ENCODE results near the gene RCE1.
A peak's percentile ranks its signal among the peaks of the same experiment; 100 is the strongest.
"Not testable (repeated sequence)": the region's sequence is repeated elsewhere in the genome, so short reads cannot be mapped to it uniquely, and the experiment has no call there.

The RCE1 gene

GRCh38 chr11:66842896-66843775 lies at the start of gene RCE1:
Gene RCE1, plus strand, starts transcription at chr11:66843441. Its CDS starts 15 bp downstream, at chr11:66843456.
- DNase-seq = peak; percentile 96

DNA sequence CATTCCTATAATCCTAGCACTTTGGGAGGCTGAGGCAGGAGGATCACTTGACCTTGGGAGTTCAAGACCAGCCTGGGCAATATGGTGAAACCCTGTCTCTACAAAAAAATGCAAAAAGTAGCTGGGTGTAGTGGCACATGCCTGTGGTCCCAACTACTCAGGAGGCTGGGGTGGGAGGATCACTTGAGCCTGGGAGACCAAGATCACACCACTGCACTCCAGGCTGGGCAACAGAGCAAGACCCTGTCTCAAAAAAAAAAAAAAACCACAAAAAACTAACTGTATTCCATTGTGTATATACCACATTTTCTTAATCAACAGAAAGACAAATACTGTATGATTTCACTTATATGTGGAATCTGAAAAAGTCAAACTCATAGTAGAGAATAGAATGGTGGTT lies 43.4 kb upstream of the RCE1 start:
- DNase-seq = not testable (repeated sequence)

GRCh38 chr11:66800720-66801428 lies 42.4 kb upstream of the RCE1 start:
- no peak for DNase-seq

DNA sequence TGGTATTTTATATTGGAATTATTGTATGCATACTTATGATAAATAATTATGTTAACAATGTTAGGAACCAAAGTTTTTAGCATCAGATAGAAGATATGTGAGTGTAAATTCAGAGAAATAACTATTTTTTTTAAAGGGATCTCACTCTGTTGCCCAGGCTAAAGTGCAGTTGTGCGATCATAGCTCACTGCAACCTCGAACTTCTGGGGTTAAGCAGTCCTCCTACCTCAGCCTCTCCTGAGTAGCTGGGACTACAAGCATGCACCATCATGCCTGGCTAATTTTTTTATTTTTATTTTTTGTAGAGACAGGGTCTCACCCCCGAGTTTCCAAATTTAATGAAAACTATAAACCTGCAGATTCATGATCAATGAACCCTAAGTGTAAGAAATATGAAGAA lies 33.6 kb upstream of the RCE1 start:
- no peak for DNase-seq

DNA sequence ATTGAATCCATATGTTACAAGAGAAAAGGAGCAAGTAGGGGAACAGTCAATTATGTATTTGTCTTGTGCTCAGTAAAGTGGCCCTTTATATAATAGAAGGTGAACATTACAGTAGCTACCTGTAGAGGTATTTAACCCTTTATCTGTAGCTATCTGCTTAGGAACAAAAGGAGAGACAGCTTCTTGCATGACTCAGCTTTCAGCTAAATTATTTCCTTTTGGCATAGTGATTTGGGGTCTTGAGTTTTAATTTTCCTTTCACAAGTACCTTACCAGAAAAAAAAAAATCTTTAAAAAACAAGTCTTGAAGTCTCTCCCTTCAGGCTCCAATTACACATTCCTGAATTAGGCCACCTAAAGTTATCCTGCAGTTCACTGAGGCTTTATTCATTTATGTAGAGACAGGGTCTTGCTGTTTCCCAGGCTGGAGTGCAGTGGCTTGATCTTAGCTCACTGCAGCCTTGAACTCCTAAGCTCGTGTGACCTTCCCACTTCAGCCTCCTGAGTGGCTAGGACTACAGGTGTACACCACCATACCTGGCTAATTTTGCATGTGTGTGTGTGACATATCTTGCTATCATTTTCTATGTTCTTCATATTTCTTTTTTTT lies 32.6 kb upstream of the RCE1 start:
- no peak for DNase-seq

DNA sequence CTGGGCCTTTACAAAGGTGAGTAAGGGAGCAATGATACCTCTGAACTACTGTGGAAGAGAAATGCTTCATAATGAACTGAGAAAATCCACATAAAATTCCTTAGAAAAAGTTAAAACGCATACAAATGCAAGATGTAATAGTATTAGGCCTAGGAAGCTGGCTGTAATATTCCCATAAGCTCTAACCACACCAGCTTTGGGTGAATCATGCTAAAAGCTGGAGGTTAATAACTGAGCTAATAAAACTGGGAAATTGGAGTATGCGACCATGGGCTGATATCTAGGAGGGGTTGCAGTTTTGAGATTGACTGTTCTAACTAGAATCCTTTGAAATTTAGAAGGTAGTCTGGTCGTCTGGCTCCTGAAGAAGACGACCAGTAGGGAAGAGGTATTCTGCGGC lies 28.6 kb upstream of the RCE1 start:
- no peak for DNase-seq

GRCh38 chr11:66815646-66816045 lies 27.6 kb upstream of the RCE1 start:
- DNase-seq = no peak

GRCh38 chr11:66818231-66818955 lies 24.8 kb upstream of the RCE1 start:
- DNase-seq = no peak

GRCh38 chr11:66820381-66820780 lies 22.9 kb upstream of the RCE1 start:
- DNase-seq = no peak

DNA sequence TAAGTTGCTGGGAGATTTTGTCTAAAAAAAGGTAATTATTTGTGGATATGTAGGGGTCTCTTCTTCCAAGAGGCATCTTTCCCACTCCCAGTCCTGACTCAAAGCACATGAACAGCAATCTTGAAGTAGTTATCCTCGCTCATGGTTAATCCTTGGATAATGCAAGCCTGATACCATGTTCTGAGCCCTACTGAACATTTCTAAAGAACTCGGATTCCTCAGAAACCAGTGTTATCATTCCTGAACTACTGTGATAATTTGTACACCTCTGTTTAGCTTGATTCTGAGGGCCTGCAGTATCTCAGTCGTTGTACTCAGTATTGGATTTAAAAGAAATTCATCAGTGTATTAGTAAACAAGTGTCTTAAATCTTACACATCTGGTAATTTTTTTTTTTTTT lies 22.3 kb upstream of the RCE1 start:
- no peak for DNase-seq

DNA sequence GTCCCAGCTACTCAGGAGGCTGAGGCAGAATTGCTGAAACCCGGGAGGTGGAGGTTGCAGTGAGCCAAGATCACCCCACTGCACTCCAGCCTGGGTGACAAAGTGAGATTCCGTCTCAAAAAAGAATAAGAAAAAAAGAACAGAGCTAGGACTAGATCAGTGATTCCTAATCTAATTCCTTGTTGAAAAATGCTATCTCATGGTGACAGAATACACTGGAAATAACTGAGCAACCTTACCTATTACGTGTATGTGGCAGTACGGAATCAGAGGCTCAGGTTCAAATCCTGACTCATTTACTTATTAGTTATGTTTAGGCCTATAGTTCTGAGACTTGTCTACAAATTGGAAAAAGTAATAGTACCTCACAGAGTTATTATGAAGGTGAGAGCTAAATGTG lies 19.5 kb upstream of the RCE1 start:
- DNase-seq = no peak

- DNase-seq = not testable (repeated sequence)
Observed at GRCh38 chr11:66824573-66824972, 18.7 kb upstream of the RCE1 start.

DNA sequence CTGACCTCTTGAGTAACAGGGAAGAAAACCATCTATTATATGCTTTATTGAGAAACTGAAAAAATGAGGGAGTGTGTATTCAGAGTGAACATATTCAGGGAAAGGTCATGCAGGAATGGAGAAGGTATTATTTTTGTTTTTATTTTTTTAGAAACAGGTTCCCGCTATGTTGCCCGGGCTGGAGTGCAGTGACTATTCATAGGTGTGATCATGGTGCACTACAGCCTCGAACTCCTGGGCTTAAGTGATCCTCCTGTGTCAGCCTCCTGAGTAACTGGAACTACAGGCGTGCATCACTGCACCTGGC lies 8.7 kb upstream of the RCE1 start:
- no peak for DNase-seq

DNA sequence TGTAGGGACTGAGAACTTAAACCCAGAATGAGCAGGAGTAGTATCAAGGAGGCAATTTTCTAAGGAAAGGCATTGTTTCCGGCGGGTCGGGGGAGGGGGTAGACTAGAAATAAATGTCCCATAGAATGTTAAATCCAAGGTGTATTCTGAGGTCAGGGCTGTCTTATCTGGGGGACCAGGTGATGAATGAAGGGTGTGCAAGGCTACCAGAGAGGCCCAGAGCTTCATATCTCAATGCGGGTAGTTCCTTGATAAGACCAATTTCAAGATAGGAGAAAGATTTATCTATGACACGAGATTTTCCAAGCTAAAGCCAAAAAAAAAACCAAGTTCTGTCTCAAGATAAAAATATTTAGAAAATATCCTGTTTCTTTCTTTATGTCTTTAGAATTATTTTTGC lies 8.3 kb upstream of the RCE1 start:
- DNase-seq = no peak

- no peak for DNase-seq
Observed at GRCh38 chr11:66835768-66836405, 7.4 kb upstream of the RCE1 start.

GRCh38 chr11:66840317-66841091 lies 2.7 kb upstream of the RCE1 start:
- DNase-seq = no peak

DNA sequence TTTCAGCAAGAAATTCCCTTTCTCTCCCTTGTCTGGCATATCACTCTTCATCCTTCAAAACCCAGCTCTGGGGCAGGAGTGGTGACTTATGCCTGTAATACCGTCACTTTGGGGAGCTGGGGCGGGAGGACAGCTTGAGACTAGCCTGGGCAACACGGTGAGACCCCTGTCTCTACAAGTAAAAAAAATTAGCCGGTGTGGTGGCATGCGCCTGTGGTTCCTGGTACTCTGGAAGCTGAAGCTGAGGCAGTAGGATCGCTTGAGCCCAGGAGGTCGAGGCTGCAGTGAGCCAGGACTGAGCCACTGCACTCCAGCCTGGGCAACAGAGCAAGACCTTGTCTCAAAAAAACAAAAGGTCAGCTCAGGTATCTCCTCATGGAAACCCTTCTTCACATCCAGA lies 1.4 kb upstream of the RCE1 start:
- DNase-seq = no peak

- DNase-seq = no peak
Observed at GRCh38 chr11:66842501-66842895, 743 bp upstream of the RCE1 start.

- DNase-seq = no peak
Observed at GRCh38 chr11:66843776-66844495, 695 bp downstream of the RCE1 start.

DNA sequence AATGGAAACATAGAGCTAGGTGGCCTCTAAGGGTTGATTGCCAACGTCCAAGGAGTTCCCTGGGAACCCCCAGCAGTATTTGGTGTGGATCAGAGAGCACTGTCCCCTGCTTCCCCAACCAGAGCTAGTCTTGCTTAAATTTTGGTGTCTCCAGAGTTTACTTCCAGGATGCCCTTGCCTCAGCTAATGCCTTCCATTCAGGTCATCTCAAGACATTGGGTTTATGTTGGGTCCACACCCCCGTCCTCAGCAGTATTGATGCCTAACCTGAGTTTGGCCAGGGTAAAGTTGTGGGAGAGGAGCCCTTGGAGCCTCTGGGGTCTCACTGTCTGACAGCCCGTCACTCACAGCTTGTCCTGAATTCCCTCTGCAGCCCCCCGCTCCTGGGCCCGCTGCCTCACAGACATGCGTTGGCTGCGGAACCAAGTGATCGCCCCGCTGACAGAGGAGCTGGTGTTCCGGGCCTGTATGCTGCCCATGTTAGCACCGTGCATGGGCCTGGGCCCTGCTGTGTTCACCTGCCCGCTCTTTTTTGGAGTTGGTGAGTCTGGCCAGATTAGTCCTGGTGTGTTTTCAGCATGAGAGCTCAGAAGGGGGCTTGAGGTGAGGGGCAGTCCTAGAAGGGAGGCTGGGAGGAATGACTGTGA lies 1.4 kb downstream of the RCE1 start:
- no peak for DNase-seq

Data from retina (tissue), 1 donor.